ENCODE results near the gene FKBP10.

DNA sequence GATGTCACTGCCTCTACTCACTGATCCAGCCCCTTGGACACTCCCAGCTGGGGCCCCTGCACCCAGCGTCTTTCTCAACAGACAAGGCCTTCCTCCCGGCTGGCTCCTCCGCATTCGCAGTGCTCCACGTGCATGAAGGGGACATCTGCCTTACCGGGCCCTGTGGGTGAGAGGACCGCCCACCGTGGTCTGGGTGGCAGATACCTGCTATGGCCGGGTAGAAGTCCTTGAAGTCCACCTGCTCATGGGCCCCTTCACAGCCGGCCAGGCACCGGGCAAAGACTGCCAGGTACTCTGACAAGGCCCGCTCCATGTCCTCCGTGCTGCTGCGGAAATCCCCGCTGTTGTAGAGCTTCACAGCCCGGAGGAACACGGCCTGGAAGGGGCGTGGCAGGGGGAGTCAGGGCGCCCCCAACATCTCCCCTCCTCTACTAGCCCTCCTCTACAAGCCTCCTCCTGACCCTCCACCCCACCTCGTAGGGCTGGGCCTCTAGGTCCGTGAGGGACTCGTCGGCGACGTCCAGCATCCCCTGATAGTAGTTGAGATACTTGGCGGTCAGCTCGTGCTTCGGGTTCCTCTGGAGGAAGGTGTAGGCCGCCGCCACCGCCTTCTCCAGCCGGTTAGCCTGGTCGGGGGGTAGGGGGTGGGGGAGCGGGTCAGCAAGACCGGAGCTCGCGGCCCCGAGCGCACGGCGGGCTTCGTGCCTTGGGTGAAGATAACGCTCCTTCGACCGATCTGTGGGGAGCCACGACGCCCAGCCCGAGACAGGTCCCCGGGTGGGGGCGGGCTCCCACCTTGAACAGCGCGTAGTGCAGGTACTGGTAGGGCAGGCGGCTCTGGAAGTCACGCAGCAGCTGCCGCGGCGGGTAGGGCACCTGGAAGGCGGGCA is 1.9 kb upstream of the FKBP10 start:
- no peak for TF ChIP-seq CTCF (IDR thresholded peaks at IDR 0.05; ENCODE audit: insufficient read depth, low read length)
- no peak for TF ChIP-seq POLR2AphosphoS5 (IDR thresholded peaks at IDR 0.05; ENCODE audit: low read depth)
- TF ChIP-seq, protein P1, sequence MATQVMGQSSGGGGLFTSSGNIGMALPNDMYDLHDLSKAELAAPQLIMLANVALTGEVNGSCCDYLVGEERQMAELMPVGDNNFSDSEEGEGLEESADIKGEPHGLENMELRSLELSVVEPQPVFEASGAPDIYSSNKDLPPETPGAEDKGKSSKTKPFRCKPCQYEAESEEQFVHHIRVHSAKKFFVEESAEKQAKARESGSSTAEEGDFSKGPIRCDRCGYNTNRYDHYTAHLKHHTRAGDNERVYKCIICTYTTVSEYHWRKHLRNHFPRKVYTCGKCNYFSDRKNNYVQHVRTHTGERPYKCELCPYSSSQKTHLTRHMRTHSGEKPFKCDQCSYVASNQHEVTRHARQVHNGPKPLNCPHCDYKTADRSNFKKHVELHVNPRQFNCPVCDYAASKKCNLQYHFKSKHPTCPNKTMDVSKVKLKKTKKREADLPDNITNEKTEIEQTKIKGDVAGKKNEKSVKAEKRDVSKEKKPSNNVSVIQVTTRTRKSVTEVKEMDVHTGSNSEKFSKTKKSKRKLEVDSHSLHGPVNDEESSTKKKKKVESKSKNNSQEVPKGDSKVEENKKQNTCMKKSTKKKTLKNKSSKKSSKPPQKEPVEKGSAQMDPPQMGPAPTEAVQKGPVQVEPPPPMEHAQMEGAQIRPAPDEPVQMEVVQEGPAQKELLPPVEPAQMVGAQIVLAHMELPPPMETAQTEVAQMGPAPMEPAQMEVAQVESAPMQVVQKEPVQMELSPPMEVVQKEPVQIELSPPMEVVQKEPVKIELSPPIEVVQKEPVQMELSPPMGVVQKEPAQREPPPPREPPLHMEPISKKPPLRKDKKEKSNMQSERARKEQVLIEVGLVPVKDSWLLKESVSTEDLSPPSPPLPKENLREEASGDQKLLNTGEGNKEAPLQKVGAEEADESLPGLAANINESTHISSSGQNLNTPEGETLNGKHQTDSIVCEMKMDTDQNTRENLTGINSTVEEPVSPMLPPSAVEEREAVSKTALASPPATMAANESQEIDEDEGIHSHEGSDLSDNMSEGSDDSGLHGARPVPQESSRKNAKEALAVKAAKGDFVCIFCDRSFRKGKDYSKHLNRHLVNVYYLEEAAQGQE (IDR thresholded peaks at IDR 0.05; ENCODE audit: insufficient replicate concordance, low read depth) = no peak
- no peak for TF ChIP-seq GABPA (IDR thresholded peaks at IDR 0.05; ENCODE audit: low read depth)
